Measurements from ENCODE around the gene LTBP4.
A peak's percentile ranks its signal among the peaks of the same experiment; 100 is the strongest.
"Not testable (repeated sequence)": the region's sequence is repeated elsewhere in the genome, so short reads cannot be mapped to it uniquely, and the experiment has no call there.

Gene LTBP4

GRCh38 chr19:40601134-40601974 is at the start of gene LTBP4:
Gene LTBP4 (plus strand): TSS chr19:40601369. CDS start chr19:40601388, 19 bp downstream.
- DNase-seq (ENCODE audit: low read depth in 3 of 3) = no peak

GRCh38 chr19:40552848-40553247 is 48.3 kb upstream of the LTBP4 start:
- no peak for DNase-seq (ENCODE audit: low read depth in 3 of 3)

GRCh38 chr19:40553885-40554857 is 47.0 kb upstream of the LTBP4 start:
- no peak for DNase-seq (ENCODE audit: low read depth in 3 of 3)

- no peak for DNase-seq (ENCODE audit: low read depth in 3 of 3)
Observed at GRCh38 chr19:40555978-40556689, 45.0 kb upstream of the LTBP4 start.

GRCh38 chr19:40556953-40557530 is 44.1 kb upstream of the LTBP4 start:
- no peak for DNase-seq (ENCODE audit: low read depth in 3 of 3)

- DNase-seq (ENCODE audit: low read depth in 3 of 3) = no peak
Observed at GRCh38 chr19:40559394-40559793, 41.8 kb upstream of the LTBP4 start.

GRCh38 chr19:40560092-40560507 is 41.1 kb upstream of the LTBP4 start:
- DNase-seq (ENCODE audit: low read depth in 3 of 3) = no peak

GRCh38 chr19:40561947-40562346 is 39.2 kb upstream of the LTBP4 start:
- no peak for DNase-seq (ENCODE audit: low read depth in 3 of 3)

- not testable (repeated sequence) for DNase-seq (ENCODE audit: low read depth in 3 of 3)
Observed at GRCh38 chr19:40564535-40564934, 36.6 kb upstream of the LTBP4 start.

- no peak for DNase-seq (ENCODE audit: low read depth in 3 of 3)
Observed at GRCh38 chr19:40565355-40565754, 35.8 kb upstream of the LTBP4 start.

GRCh38 chr19:40565910-40566495 is 35.2 kb upstream of the LTBP4 start:
- no peak for DNase-seq (ENCODE audit: low read depth in 3 of 3)

GRCh38 chr19:40567040-40567749 is 34.0 kb upstream of the LTBP4 start:
- DNase-seq (ENCODE audit: low read depth in 3 of 3) = no peak

GRCh38 chr19:40567750-40568494 is 33.2 kb upstream of the LTBP4 start:
- DNase-seq (ENCODE audit: low read depth in 3 of 3) = no peak

- peak; percentile 83 to 96 (median 90) for DNase-seq (ENCODE audit: low read depth in 3 of 3)
Observed at GRCh38 chr19:40570313-40571004, 30.7 kb upstream of the LTBP4 start.

GRCh38 chr19:40571005-40571318 is 30.2 kb upstream of the LTBP4 start:
- no peak for DNase-seq (ENCODE audit: low read depth in 3 of 3)

GRCh38 chr19:40571831-40572495 is 29.2 kb upstream of the LTBP4 start:
- DNase-seq (ENCODE audit: low read depth in 3 of 3) = no peak

- DNase-seq (ENCODE audit: low read depth in 3 of 3) = no peak
Observed at GRCh38 chr19:40575326-40575725, 25.8 kb upstream of the LTBP4 start.

GRCh38 chr19:40576151-40576584 is 25.0 kb upstream of the LTBP4 start:
- DNase-seq (ENCODE audit: low read depth in 3 of 3) = no peak

Measured in stimulated activated CD4-positive, alpha-beta T cell treated with anti-CD3 and anti-CD28 coated beads, TNF-alpha, amount 100 ng/mL, for 24 hours (primary cell).